ENCODE data around the gene TBC1D7.
A peak's percentile ranks its signal among the peaks of the same experiment; 100 is the strongest.

TBC1D7 gene

DNA sequence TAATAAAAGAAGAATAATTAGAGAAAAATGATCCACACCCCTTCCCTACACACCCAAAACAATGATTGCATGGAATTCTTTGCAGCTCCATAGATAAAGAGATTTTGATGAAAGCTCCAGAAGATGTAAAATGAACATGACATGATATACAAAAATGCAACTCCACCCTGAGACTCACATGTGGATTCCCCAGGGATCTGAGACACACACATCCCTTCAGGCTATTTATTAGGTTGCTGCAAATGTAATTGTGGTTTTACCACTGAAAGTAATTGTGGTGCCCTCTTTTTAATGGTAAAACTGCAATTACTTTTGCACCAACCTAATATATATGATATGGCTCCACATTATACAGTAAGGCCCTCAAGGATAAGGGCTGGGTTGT is 40.4 kb upstream of the TBC1D7 start:
- ChIA-PET POLR2A (interaction anchor here (0.6 kb wide), 1 partner anchor 474 kb away, joined by 3 read pairs; no protein-coding TSS in a partner anchor), CTCF (no interaction called here)
- no peak for TF ChIP-seq CTBP1 (IDR thresholded peaks at IDR 0.05; ENCODE audit: borderline replicate concordance)
- TF ChIP-seq SP1 (IDR thresholded peaks at IDR 0.05), result no peak
- peak; percentile 28; the same call in 1 of the 2 replicates for TF ChIP-seq ELF4 (IDR thresholded peaks at IDR 0.05)
- DNase-seq (ENCODE audit: extremely low spot score), result no peak

GRCh38 chr6:13368079-13368730 is 39.9 kb upstream of the TBC1D7 start:
- CTCF ChIA-PET, result no interaction called here
- TF ChIP-seq ARNT (IDR thresholded peaks at IDR 0.05) (no peak), BHLHE40 (IDR thresholded peaks at IDR 0.05; ENCODE audit: borderline replicate concordance) (no peak), FOXA1 (IDR thresholded peaks at IDR 0.05) (no peak)
- TF ChIP-seq, protein P1, sequence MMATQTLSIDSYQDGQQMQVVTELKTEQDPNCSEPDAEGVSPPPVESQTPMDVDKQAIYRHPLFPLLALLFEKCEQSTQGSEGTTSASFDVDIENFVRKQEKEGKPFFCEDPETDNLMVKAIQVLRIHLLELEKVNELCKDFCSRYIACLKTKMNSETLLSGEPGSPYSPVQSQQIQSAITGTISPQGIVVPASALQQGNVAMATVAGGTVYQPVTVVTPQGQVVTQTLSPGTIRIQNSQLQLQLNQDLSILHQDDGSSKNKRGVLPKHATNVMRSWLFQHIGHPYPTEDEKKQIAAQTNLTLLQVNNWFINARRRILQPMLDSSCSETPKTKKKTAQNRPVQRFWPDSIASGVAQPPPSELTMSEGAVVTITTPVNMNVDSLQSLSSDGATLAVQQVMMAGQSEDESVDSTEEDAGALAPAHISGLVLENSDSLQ (IDR thresholded peaks at IDR 0.05), result no peak
- POLR2A ChIA-PET, result interaction anchor here (0.6 kb wide), 1 partner anchor 474 kb away, joined by 3 read pairs; no protein-coding TSS in a partner anchor
- DNase-seq (ENCODE audit: extremely low spot score), result no peak

DNA sequence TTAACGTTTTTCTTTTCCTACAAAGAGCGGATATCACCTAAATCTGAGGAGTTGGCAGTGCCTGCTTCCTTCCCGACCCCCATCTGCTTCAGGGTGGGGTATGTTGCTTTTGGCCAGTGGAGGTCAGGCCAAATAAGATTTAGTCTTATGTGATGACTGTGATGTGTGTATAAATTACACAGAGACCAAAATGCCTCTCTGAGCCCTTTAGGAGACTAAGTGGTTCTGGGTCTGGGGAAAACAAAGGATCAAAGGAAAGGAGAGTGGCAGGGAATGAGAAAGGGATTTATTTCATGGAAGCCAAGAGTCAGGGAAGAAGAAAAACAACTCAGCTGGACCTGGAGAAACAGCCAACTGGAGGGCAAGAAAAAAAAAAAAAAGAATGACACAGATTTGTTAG is 39.1 kb upstream of the TBC1D7 start:
- TF ChIP-seq FOXM1 (IDR thresholded peaks at IDR 0.05; ENCODE audit: borderline replicate concordance), result no peak
- TF ChIP-seq, protein P1 (IDR thresholded peaks at IDR 0.05), result no peak
- TF ChIP-seq SP1 (IDR thresholded peaks at IDR 0.05), result no peak
- TF ChIP-seq SUZ12 (IDR thresholded peaks at IDR 0.05), result no peak
- no peak for TF ChIP-seq CTBP1 (IDR thresholded peaks at IDR 0.05; ENCODE audit: borderline replicate concordance)
- no peak for TF ChIP-seq TARDBP (IDR thresholded peaks at IDR 0.05)
- no peak for TF ChIP-seq LEF1 (IDR thresholded peaks at IDR 0.05; ENCODE audit: borderline replicate concordance)
- no peak for TF ChIP-seq FOXA1 (IDR thresholded peaks at IDR 0.05)
- no peak for TF ChIP-seq L3MBTL2 (conservative IDR thresholded peaks at IDR 0.05)
- no peak for TF ChIP-seq HDGF (IDR thresholded peaks at IDR 0.05; ENCODE audit: borderline replicate concordance)
- TF ChIP-seq NFRKB (IDR thresholded peaks at IDR 0.05), result no peak
- POLR2A ChIA-PET, result no interaction called here
- no peak for DNase-seq (ENCODE audit: extremely low spot score)
- CTCF ChIA-PET, result interaction anchor here (0.7 kb wide), 1 partner anchor 342 kb away, joined by 5 read pairs; no protein-coding TSS in a partner anchor

DNA sequence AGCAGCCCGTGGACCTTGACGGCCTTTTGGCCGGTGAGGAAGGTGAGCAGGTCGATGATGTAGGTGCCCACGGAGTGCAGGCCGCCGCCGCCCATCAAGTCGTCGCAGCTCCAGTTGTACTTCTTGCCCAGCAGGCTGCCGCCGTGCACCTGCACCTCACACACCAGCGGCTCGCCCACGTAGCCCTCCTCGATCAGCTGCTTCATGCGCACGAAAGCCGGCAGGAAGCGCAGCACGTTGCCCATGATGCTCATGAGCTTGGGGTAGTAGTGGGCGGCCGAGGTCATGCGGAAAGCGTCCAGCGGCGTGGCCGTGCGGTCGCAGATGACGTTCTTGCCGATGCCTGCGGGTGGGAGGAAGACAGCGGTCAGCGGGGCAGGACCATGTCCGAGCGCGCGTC is 37.0 kb upstream of the TBC1D7 start:
- CTCF ChIA-PET, result no interaction called here
- POLR2A ChIA-PET, result no interaction called here
- no peak for DNase-seq (ENCODE audit: extremely low spot score)
- no peak for TF ChIP-seq L3MBTL2 (conservative IDR thresholded peaks at IDR 0.05)
- no peak for TF ChIP-seq NFRKB (IDR thresholded peaks at IDR 0.05)
- TF ChIP-seq FOXA1 (IDR thresholded peaks at IDR 0.05), result no peak
- TF ChIP-seq, protein P1 (IDR thresholded peaks at IDR 0.05), result no peak
- TF ChIP-seq SUZ12 (IDR thresholded peaks at IDR 0.05), result no peak
- no peak for TF ChIP-seq BHLHE40 (IDR thresholded peaks at IDR 0.05; ENCODE audit: borderline replicate concordance)
- no peak for TF ChIP-seq HDGF (IDR thresholded peaks at IDR 0.05; ENCODE audit: borderline replicate concordance)
- no peak for TF ChIP-seq ZNF384 (IDR thresholded peaks at IDR 0.05)
- TF ChIP-seq CTBP1 (IDR thresholded peaks at IDR 0.05; ENCODE audit: borderline replicate concordance), result no peak
- TF ChIP-seq FOXK2 (IDR thresholded peaks at IDR 0.05), result no peak
- TF ChIP-seq ARNT (IDR thresholded peaks at IDR 0.05), result no peak
- no peak for TF ChIP-seq FOXM1 (IDR thresholded peaks at IDR 0.05; ENCODE audit: borderline replicate concordance)
- no peak for TF ChIP-seq ELF4 (IDR thresholded peaks at IDR 0.05)
- no peak for TF ChIP-seq LEF1 (IDR thresholded peaks at IDR 0.05; ENCODE audit: borderline replicate concordance)
- no peak for TF ChIP-seq SP1 (IDR thresholded peaks at IDR 0.05)

DNA sequence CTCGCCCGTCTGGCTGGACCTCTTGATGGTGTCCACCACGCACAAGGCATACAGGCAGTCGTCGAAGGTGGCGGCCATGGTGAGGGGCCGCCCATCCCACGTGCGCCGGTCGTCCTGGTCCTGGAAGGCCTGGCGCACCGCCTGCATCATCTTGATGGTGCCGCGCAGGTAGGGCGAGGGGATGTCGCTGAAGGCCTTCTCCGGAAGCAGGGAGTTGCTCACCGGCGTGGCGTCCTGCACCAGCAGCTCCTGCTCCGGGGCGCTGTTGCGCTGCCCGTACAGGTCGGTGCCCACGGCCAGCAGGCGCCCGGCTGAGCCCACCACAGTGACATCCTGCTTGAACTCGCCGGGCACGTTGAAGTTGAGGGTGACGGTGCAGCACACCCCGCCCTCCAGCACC is 36.5 kb upstream of the TBC1D7 start:
- POLR2A ChIA-PET, result no interaction called here
- no peak for DNase-seq (ENCODE audit: extremely low spot score)
- TF ChIP-seq LEF1 (IDR thresholded peaks at IDR 0.05; ENCODE audit: borderline replicate concordance) (no peak), TARDBP (IDR thresholded peaks at IDR 0.05) (no peak), SUZ12 (IDR thresholded peaks at IDR 0.05) (no peak), NFRKB (IDR thresholded peaks at IDR 0.05) (no peak), L3MBTL2 (conservative IDR thresholded peaks at IDR 0.05) (no peak), FOXM1 (IDR thresholded peaks at IDR 0.05; ENCODE audit: borderline replicate concordance) (no peak), HDGF (IDR thresholded peaks at IDR 0.05; ENCODE audit: borderline replicate concordance) (no peak), ELF4 (IDR thresholded peaks at IDR 0.05) (no peak), ARNT (IDR thresholded peaks at IDR 0.05) (no peak), CTBP1 (IDR thresholded peaks at IDR 0.05; ENCODE audit: borderline replicate concordance) (no peak)
- CTCF ChIA-PET, result no interaction called here

- ChIA-PET CTCF (no interaction called here), POLR2A (no interaction called here)
- TF ChIP-seq BHLHE40 (IDR thresholded peaks at IDR 0.05; ENCODE audit: borderline replicate concordance), result no peak
- TF ChIP-seq TARDBP (IDR thresholded peaks at IDR 0.05), result no peak
- no peak for TF ChIP-seq FOXA1 (IDR thresholded peaks at IDR 0.05)
- TF ChIP-seq ZNF384 (IDR thresholded peaks at IDR 0.05), result no peak
- no peak for TF ChIP-seq CTBP1 (IDR thresholded peaks at IDR 0.05; ENCODE audit: borderline replicate concordance)
- TF ChIP-seq SP1 (IDR thresholded peaks at IDR 0.05), result no peak
- no peak for TF ChIP-seq HDGF (IDR thresholded peaks at IDR 0.05; ENCODE audit: borderline replicate concordance)
- no peak for TF ChIP-seq L3MBTL2 (conservative IDR thresholded peaks at IDR 0.05)
- no peak for TF ChIP-seq ARNT (IDR thresholded peaks at IDR 0.05)
- no peak for TF ChIP-seq FOXK2 (IDR thresholded peaks at IDR 0.05)
- DNase-seq (ENCODE audit: extremely low spot score), result no peak
Observed at GRCh38 chr6:13362412-13362811, 34.1 kb upstream of the TBC1D7 start.
